GM12874 (cell line): ENCODE results near the gene METTL17.

Experiments used
- TF ChIP-seq, protein P1 (sequence below): IDR thresholded peaks from 2 replicates; pipeline ENCODE4 v1.5.1; 2011; ENCODE audit warnings: low read depth, mild to moderate bottlenecking, control low read depth, low read length, moderate library complexity; ENCODE audit not compliant: insufficient read depth

METTL17 gene

DNA sequence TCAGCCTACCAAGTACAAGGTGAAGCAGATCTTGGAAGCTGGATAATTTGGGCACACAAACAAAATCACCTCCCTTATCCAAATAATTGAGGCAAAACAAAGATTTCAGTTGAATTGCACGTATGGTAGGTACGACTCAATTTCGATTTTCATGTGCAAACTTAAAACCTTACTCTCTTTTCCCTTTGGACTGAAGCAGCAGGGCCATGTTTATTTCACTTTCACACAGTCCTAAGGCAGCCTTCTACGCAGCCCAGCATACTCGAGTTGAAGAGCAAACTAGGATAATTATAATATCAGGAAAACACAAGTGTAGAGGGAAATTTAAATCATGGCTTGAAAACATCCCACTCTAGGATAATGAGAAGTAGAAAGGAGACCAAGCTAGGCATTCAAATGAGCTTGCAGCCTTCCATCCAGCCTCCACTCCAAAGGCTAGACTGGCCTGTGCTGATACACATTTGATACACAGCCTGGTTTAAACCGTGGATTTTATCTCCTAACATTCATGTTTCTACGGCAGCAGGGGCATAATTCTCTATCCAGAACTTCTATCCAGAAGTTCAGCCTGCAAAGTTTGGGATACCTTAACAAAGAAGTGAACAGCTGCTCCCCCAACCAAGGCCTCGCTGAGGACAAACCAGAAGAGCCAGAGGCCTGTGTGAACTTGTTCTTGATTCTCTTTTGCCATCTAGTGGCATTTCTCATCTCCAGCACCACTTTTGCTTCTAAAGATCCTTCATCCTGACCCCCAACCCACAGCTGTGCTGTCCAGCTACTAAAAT is 50.0 kb downstream of the METTL17 start:
- TF ChIP-seq, protein P1, sequence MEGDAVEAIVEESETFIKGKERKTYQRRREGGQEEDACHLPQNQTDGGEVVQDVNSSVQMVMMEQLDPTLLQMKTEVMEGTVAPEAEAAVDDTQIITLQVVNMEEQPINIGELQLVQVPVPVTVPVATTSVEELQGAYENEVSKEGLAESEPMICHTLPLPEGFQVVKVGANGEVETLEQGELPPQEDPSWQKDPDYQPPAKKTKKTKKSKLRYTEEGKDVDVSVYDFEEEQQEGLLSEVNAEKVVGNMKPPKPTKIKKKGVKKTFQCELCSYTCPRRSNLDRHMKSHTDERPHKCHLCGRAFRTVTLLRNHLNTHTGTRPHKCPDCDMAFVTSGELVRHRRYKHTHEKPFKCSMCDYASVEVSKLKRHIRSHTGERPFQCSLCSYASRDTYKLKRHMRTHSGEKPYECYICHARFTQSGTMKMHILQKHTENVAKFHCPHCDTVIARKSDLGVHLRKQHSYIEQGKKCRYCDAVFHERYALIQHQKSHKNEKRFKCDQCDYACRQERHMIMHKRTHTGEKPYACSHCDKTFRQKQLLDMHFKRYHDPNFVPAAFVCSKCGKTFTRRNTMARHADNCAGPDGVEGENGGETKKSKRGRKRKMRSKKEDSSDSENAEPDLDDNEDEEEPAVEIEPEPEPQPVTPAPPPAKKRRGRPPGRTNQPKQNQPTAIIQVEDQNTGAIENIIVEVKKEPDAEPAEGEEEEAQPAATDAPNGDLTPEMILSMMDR = peak; percentile 47

DNA sequence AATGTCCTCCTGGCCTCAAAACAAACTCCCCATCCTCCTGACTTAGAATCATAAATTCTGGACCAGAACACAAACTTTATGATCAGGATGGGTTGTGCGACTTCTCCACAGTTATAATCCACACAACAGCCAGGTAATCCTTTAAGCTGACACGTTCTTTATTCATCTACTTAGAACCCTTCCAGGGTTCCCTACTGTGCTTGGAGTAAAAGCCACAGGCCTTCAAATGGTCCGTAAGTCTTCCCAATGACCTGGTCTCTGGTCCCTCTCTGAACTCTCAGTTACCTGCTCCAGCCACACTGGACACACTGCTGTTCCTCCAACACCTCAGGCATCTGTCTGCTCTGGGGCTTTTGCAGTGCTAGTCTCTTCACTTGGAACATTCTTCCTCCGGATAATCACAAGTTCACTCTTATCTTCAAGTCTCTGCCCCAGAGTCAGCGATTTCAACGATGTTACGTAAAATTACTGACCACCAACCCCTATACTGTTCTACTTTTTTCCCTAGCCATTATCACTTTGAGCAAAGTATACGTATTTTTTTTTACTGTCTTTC is 50.7 kb downstream of the METTL17 start:
- TF ChIP-seq, protein P1 = no peak

DNA sequence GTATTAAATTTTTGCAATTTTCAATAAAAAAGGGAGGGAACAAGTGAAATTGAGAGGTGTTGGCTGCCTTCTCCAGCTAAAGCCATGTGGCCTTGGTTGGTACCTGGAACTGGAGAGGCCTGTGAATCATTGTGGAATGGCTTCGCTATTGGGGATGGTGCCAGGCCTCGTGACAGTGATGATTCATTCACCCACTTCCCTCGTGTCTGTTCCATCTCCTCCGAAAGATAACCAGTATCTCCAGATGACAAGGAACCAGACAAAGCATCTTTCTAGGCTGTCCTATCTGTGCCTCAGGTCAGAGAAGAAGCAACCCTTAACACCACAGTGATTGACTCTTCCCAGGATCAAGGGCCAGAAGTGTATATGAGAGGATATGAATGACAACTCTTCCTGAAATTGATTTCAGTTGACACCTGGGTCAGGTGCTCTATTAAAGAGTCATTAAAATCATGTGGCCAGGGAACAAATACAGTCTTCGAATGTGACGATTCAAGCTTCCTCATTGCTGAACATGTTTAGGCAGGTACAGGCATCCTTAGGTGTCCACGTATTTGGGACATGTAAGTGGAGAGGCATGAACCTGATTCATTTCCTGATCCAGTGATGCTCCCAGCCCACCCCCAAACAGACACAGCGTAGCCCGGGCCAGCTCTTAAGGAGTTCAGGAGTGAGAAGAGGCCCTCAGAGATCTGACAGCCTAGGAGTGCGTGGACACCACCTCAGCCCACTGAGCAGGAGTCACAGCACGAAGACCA is 52.1 kb downstream of the METTL17 start, which contains the start of gene RNASE7:
TSS of gene RNASE7 (plus strand) at position 687 of the 758 bp plus-strand sequence. CDS start 631 bp downstream, outside the sequence.
- TF ChIP-seq, protein P1 = no peak

DNA sequence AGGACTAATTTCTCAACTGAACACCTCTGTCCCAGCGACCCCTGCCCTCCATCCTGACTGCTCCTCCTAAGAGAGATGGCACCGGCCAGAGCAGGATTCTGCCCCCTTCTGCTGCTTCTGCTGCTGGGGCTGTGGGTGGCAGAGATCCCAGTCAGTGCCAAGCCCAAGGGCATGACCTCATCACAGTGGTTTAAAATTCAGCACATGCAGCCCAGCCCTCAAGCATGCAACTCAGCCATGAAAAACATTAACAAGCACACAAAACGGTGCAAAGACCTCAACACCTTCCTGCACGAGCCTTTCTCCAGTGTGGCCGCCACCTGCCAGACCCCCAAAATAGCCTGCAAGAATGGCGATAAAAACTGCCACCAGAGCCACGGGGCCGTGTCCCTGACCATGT is 53.1 kb downstream of the METTL17 start:
- TF ChIP-seq, protein P1 = no peak

DNA sequence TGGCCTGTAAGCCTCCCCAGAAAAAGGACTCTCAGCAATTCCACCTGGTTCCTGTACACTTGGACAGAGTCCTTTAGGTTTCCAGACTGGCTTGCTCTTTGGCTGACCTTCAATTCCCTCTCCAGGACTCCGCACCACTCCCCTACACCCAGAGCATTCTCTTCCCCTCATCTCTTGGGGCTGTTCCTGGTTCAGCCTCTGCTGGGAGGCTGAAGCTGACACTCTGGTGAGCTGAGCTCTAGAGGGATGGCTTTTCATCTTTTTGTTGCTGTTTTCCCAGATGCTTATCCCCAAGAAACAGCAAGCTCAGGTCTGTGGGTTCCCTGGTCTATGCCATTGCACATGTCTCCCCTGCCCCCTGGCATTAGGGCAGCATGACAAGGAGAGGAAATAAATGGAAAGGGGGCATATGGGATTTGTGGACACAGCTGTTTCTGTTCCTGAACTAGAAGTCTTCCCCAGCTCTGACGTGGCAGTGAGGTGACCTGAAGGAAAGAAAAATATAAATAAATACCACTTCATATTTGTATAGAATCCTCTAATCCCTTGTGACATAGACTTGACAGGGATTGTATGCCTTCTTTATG is 53.7 kb downstream of the METTL17 start:
- TF ChIP-seq, protein P1 = no peak

DNA sequence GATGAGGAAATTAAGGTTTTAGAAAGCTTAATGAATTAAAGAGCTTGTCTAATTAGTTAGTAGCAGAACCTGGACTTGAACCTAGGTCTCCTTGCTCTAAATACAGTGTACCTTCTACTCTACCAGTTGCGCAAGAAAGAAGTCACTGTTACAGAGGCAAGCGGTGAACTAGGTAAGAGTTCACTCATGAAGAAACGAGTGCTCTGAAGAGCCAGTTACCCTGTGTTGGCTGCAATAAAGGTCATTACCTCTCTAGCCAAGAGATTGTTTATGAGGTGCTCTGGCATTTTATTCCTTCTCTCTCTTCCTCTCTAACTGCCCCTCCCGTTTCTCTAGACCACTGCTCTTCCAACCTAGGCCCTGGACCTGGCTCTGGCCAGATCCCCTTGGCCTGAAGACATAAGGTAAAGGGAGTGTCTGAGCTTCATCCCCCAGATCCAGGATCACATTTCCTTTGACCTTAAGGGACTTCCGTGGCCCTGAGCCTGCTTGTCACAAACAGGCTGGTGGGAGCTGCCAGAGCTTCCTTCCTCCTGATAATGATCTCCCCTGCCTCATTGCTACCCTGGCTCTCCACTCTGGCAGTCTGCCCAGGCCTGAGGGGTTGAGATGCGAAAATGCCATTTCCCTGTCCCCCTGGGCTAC is 54.3 kb downstream of the METTL17 start:
- TF ChIP-seq, protein P1 = no peak
